Activated CD4-positive, CD25-positive, alpha-beta regulatory T cell (primary cell): ENCODE results near the gene NDFIP2.

Experiments used
- DNase-seq, 4 experiments: peaks; one replicate each; lab custom pipeline; 2025; lab: John Stamatoyannopoulos, UW

Gene NDFIP2, protein sequence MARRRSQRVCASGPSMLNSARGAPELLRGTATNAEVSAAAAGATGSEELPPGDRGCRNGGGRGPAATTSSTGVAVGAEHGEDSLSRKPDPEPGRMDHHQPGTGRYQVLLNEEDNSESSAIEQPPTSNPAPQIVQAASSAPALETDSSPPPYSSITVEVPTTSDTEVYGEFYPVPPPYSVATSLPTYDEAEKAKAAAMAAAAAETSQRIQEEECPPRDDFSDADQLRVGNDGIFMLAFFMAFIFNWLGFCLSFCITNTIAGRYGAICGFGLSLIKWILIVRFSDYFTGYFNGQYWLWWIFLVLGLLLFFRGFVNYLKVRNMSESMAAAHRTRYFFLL

GRCh38 chr13:79480954-79481684 is at the start of gene NDFIP2:
NDFIP2 (plus strand) TSS chr13:79481155; CDS start chr13:79481204, 49 bp downstream.
- peak; percentile 59 to 85 (median 67) for DNase-seq

DNA sequence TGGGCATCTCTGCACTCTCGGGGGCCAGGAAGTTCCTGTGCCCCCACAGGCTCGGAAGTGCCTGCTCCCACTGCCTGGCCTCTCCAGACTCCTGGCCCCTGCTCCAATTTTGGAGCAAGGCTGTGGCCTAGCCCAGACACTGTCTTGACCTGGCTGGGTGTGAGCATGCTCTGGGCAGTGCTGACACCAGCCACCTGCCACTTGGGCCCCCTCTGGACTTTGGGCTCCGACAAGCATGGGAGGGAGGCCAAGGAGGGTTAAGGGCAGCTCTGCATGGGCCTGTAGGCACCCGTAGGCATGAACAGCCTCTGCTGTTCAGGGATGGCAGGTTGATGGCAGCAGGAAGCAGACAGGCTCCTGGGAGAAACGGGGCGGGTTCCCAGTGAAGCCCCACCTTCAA is 48.9 kb upstream of the NDFIP2 start:
- no peak for DNase-seq

GRCh38 chr13:79432992-79433391 is 48.0 kb upstream of the NDFIP2 start:
- DNase-seq = no peak

- DNase-seq = no peak
Observed at GRCh38 chr13:79434556-79434955, 46.4 kb upstream of the NDFIP2 start.

DNA sequence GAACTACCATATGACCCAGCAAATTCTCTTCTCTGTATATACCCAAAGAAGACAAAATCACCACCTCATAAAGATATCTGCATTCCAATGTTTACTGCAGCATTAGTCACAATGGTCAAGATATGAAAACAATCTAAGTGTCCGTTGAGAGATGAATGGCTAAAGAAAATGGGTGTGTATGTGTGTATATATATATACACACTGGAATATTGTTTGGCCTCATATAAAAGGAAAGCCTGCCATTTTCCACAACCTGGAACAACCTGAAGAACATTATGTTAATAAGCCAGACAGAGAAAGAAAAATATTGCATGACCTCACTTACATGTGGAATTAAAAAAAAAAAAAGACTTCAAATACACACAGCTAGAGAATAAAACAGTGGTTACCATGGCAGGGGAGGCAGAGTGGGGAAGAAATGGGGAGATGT is 45.4 kb upstream of the NDFIP2 start:
- DNase-seq = no peak

- DNase-seq = no peak
Observed at GRCh38 chr13:79439275-79439674, 41.7 kb upstream of the NDFIP2 start.

DNA sequence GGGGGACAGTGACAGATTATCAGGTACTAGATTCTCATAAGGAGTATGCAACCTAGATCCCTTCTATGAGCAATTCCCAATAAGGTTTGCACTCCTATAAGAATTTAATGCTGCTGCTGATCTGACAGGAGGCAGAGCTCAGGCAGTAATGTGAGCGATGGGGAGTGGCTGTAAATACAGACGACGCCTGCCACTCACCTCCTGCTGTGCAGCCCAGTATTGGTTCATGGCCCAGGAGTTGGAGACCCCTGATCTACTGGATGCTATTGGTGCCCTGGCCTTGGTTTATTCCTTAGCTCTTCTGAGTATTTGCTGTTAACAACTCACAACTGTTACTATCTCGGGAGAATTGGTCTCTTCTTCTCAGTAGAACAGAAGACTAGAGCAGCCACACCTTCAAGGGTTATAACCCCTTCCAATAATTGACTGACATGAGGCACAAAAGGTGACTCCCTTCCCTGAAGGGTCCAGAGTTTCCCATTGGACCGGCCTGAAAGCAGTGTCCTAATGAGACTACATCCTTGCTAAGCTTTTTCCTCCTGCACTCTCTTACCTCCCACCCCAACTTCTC is 39.9 kb upstream of the NDFIP2 start:
- DNase-seq = no peak

DNA sequence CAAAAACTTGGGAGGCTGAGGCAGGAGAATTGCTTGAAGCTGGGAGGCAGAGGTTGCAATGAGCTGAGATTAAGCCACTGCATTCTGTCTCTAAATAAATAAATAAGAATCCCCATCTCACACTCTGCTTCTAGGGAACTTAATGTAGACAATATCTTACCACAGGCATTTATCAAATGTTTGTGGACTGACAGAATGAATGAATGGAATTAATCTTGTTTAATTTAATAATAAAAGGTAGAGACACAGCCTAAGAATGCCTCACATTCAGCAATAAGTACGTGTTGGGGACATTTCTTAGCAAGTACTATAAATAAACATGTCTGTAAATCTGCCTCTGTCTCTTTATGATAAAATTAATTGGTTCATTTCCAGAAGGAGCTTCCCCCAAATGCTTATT is 38.7 kb upstream of the NDFIP2 start:
- DNase-seq = no peak

DNA sequence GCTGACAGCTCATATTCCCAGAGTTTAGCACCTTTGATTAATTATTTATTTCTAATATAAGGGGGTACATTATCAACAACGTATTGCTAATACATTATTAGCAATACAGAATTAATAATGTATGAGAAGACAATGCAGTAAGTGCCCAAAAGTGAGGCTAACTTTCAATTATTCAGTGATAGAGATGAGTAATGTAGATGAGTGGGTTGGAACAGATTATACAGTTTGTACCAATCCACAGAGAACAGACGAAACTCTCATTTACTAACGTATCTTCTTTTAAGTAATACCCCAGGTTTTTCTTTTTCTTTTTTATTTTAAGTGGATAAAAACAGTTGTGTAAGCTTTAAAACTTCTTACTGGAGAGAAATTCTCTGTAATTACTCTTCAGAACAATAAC is 38.2 kb upstream of the NDFIP2 start:
- no peak for DNase-seq

DNA sequence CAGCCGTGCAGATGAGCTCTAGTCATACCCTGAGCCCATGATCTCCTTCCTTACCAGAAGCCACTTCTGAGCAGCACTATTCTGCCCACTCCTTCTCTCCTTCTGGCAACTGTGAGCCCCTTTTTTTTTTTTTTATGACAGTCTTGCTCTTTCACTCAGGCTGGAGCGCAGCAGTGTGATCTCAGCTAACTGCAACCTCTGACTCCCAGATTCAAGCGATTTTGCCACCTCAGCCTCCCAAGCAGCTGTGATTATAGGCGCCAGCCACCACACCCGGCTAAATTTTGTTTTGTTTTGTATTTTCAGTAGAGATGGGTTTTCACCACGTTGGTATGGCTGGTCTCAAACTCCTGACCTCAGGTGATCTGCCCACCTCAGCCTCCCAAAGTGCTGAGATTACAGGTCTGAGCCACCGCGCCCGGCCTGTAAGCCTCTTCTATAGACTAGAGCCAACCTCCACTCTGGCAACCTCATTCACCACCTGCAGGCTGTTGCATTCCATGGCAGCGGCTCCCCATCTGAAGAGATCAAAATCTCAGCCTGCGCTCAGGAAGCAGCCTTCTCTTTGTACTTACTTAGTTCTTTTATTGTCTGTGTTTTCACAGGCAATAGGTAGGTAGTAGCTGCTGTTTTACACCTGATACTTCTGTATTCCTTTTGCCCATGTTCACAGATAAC is 34.8 kb upstream of the NDFIP2 start:
- DNase-seq = no peak

DNA sequence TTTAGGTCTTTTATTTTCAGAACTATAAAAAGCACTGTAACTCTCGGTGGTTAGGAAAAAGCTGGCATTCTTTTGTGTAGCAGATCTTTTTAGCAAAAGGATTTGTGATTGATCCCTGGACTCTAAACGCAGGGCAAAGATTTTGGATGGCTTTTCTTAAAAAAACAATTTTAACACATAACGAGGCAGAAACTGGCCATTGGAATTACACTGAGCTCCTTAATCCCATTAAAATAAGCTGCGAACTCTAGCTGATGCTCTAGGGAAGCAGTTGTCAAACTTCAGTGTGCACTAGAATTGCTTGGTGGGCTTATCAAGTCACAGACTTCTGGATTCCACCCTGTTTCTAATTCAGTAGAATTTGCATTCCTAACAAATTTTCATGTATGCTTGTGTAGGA is 33.8 kb upstream of the NDFIP2 start:
- no peak for DNase-seq

GRCh38 chr13:79447741-79448140 is 33.2 kb upstream of the NDFIP2 start:
- no peak for DNase-seq

GRCh38 chr13:79448413-79448812 is 32.5 kb upstream of the NDFIP2 start:
- no peak for DNase-seq

DNA sequence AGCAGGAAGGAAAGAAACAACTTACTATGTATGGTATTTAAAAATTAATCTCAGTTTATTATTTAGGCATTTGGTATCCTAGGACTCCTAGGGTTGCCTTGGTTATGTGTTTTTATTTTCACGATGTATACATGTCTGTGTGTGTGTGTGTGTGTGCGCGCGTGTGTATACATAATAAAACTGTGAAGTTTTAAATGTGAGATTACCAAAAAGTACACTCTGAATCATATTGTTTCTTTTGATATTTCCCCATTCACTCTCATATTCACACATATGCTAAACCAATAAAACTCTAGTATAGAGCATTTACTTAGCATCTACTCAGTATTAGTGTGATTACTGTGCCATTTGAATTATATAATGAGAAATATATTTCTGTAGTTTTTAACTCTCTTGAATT is 30.8 kb upstream of the NDFIP2 start:
- peak in 1 of 4 experiments; percentile 7 for DNase-seq

DNA sequence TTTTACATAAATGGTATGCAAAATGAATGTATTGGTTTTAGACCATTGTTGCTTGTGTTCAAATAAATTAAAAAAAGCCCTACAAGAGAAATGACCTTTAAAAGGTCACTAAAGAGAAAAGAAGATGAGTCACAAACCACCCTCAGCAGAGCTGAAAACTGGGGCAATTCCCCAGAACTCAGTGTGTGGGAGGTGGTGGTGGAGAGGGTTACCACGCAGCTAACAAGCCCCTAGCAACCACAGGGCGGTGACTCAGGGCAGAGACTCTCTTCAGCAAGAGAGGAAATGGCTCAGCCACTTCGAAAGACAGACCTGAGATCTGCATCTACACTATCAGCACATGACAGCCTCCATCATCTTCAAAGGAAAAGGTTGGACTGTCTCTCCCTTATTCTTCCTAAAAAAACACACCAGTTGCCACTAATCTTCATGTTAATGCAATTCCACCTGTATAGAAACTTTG is 29.4 kb upstream of the NDFIP2 start:
- peak; percentile 59 to 71 (median 64) for DNase-seq

- DNase-seq = no peak
Observed at GRCh38 chr13:79452239-79452913, 28.6 kb upstream of the NDFIP2 start.

DNA sequence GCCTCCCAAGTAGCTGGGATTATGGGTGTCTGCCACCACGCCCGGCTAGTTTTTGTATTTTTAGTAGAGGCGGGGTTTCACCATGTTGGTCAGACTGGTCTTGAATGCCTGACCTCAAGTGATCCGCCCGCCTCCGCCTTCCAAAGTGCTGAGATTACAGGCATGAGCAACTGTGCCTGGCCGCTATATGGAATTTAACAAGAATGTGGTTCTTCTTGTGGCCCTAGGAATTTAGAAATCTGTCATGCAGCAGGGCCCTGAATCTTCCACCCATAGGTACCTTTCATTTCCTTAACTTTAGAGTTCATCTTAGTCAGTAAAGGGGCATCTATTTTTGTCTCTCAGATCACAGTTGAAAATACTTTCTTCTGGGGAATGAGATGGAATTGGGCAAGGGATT is 25.6 kb upstream of the NDFIP2 start:
- no peak for DNase-seq

- no peak for DNase-seq
Observed at GRCh38 chr13:79456051-79456450, 24.9 kb upstream of the NDFIP2 start.

GRCh38 chr13:79456656-79457365 is 24.1 kb upstream of the NDFIP2 start:
- no peak for DNase-seq

GRCh38 chr13:79457390-79457789 is 23.6 kb upstream of the NDFIP2 start:
- no peak for DNase-seq

DNA sequence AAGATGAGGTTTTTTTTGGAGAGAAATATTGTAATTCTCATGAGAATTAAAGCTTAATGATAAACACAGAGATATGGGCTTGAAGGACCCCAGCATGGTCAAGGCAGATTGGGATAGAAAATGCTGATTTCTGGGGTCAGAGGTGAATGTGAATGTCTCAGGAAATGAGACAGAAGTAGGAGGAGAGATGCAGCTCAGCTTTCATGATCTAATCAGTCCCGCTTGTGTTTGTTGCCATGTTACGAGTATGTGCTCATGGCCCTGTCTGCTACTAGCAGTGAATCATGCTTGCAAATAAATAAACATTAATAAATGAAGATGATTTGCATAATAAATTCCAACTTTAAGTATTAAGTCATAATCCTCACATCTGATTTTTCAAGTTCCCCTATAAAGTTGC is 23.0 kb upstream of the NDFIP2 start:
- no peak for DNase-seq
